Kidney epithelial cell (primary cell): ENCODE results near the gene FAM83D. TPM values are rescaled to one million over a fixed set of nuclear protein-coding genes. Genes with fewer than 3 reads are reported as not detected.

Experiments used
- DNase-seq: peaks from one replicate; pipeline ENCODE4 v3.0.0-alpha.2; 2010; ENCODE audit warnings: low read depth
- H3K27me3 ChIP-seq: 2 replicates; pipeline ENCODE4 v1.6.0; 2011; ENCODE audit warnings: low read length; ENCODE audit not compliant: control insufficient read depth, insufficient read depth
- H3K36me3 ChIP-seq: 2 replicates; pipeline ENCODE4 v1.5.1; 2011; ENCODE audit warnings: low read length; ENCODE audit not compliant: control insufficient read depth, insufficient read depth
- H3K4me3 ChIP-seq: 2 replicates; pipeline ENCODE4 v1.5.1; 2011; ENCODE audit warnings: low read depth, mild to moderate bottlenecking, control low read depth, low read length
- CTCF ChIP-seq: IDR thresholded peaks from 2 replicates; pipeline ENCODE4 v1.5.1; 2011; ENCODE audit warnings: mild to moderate bottlenecking, moderate library complexity, low read length, control low read depth, inconsistent platforms; ENCODE audit not compliant: insufficient read depth, poor library complexity, severe bottlenecking
- total RNA-seq: library from RNA; depleted of rRNA; stranded (reverse); fragments of >200 nt; gene quantifications from 2 replicates; pipeline ENCODE4 v1.2.3, GENCODE V29; 2015

Gene FAM83D
- total RNA-seq, 1 donor from 2014 or later: 4.1 TPM

GRCh38 chr20:38934530-38934929 lies 8.3 kb downstream of the FAM83D start:
- no peak for TF ChIP-seq CTCF
- DNase-seq: no peak
- Histone ChIP-seq H3K27me3 (no peaks in the 10 kb centered on the region), H3K4me3 (no peak overlapping the region), H3K36me3 (no peaks in the 10 kb centered on the region)

- Histone ChIP-seq H3K27me3 (no peaks in the 10 kb centered on the region), H3K4me3 (no peak overlapping the region), H3K36me3 (no peaks in the 10 kb centered on the region)
- peak; percentile 21 for TF ChIP-seq CTCF
- DNase-seq: no peak
These were observed 9.1 kb downstream of the FAM83D start for GRCh38 chr20:38935285-38935684.

GRCh38 chr20:38935967-38936407 lies 9.8 kb downstream of the FAM83D start:
- no peaks in the 10 kb centered on the region for H3K27me3 ChIP-seq
- no peak overlapping the region for H3K4me3 ChIP-seq
- H3K36me3 ChIP-seq: no peaks in the 10 kb centered on the region
- no peak for DNase-seq
- no peak for TF ChIP-seq CTCF

- H3K4me3 ChIP-seq: no peak overlapping the region
- no peak for DNase-seq
- TF ChIP-seq CTCF: no peak
- H3K36me3 ChIP-seq: no peaks in the 10 kb centered on the region
- no peaks in the 10 kb centered on the region for H3K27me3 ChIP-seq
These were observed 10.8 kb downstream of the FAM83D start for GRCh38 chr20:38937000-38937399.

GRCh38 chr20:38937978-38938473 lies 11.8 kb downstream of the FAM83D start:
- Histone ChIP-seq H3K27me3 (no peaks in the 10 kb centered on the region), H3K36me3 (no peaks in the 10 kb centered on the region), H3K4me3 (no peak overlapping the region)
- DNase-seq: no peak
- no peak for TF ChIP-seq CTCF

GRCh38 chr20:38939686-38940085 lies 13.5 kb downstream of the FAM83D start:
- no peak for DNase-seq
- no peak for TF ChIP-seq CTCF
- H3K27me3 ChIP-seq: no peaks in the 10 kb centered on the region
- no peak overlapping the region for H3K4me3 ChIP-seq
- no peaks in the 10 kb centered on the region for H3K36me3 ChIP-seq
